Body of pancreas (tissue), 4 donors: ENCODE data around the gene JPT1.

Experiments
- POLR2A ChIP-seq, 3 donors: fragments of 450-650 bp; IDR thresholded peaks; one replicate each; pipeline ENCODE4 v1.6.1; 2016; ENCODE audit warnings: antibody characterized with exemption in 3 of 3, mild to moderate bottlenecking in 2 of 3
- TF ChIP-seq, protein P1 (sequence below), 7 experiments: fragments of 450-650 bp in 4 of 7; fragments of 200-600 bp in 3 of 7; sonication (generic) in 3 of 7; IDR thresholded peaks; one replicate each; pipeline ENCODE4 v1.5.1; 2016 to 2019; ENCODE audit warnings: antibody characterized with exemption in 7 of 7

DNA sequence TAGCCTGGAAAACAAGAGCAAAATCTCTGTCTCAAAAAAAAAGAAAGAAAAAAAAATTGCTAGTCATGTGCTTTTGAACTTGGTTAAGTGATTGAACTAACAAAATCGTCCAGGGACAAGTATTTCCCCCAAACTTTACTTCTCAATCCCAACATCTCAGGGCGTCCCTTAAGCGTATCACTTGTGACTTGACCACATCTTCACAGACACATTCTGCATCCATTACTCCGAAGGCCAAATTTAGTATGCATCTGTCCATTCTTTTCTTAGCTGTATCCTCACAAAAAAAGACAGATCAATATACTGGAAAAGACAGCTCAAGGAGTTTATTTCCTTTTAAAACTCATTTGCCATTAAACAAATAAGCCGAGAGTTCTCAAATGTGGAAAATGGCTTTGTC, 5.9 kb upstream of the JPT1 start:
- TF ChIP-seq, protein P1, sequence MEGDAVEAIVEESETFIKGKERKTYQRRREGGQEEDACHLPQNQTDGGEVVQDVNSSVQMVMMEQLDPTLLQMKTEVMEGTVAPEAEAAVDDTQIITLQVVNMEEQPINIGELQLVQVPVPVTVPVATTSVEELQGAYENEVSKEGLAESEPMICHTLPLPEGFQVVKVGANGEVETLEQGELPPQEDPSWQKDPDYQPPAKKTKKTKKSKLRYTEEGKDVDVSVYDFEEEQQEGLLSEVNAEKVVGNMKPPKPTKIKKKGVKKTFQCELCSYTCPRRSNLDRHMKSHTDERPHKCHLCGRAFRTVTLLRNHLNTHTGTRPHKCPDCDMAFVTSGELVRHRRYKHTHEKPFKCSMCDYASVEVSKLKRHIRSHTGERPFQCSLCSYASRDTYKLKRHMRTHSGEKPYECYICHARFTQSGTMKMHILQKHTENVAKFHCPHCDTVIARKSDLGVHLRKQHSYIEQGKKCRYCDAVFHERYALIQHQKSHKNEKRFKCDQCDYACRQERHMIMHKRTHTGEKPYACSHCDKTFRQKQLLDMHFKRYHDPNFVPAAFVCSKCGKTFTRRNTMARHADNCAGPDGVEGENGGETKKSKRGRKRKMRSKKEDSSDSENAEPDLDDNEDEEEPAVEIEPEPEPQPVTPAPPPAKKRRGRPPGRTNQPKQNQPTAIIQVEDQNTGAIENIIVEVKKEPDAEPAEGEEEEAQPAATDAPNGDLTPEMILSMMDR (IDR thresholded peaks at IDR 0.05): no peak
- no peak for TF ChIP-seq POLR2A (IDR thresholded peaks at IDR 0.05)
